A673 (cell line): ENCODE results near the gene TGFB1I1.
A peak's percentile ranks its signal among the peaks of the same experiment; 100 is the strongest.

Experiments used
- EZH2 ChIP-seq: fragments of 200-600 bp; sonication (generic); IDR thresholded peaks from 2 replicates; pipeline ENCODE4 v1.6.1; 2017; ENCODE audit warnings: borderline replicate concordance, low read depth, mild to moderate bottlenecking, mixed read lengths, antibody characterized with exemption, low read length; ENCODE audit not compliant: poor library complexity, severe bottlenecking
- TF ChIP-seq, protein P1 (sequence below): fragments of 300-800, 200-600 bp; sonication (generic); conservative IDR thresholded peaks from 2 replicates; pipeline ENCODE4 v1.5.1; 2017; ENCODE audit warnings: low read depth, mild to moderate bottlenecking, antibody characterized with exemption, low read length, moderate library complexity, mixed read lengths

DNA sequence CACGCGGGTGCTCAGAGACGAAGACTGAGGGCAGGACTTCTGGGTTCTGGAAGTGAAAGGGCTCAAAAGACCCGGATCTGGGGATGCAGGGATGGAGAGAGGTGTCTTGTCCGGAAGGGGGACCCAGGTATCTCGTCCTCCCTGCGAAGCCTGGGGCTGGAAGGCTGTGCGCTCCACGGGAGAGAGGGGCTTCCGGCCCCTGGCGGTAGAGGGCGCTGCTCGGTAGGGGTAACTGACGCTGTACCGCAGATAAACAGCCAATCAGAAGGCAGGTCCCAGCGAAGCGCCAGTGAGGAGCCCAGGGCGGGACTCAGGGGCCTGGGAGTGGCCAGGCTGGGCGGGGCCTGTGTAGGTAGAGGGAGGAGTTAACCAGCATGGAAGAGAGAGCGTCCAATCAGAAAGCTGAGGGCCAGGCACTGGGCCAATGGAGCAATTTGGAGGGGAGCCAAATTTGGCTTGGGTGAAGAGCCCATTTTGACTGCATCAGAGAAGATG, 804 bp downstream of the TGFB1I1 start:
- TF ChIP-seq, protein P1, sequence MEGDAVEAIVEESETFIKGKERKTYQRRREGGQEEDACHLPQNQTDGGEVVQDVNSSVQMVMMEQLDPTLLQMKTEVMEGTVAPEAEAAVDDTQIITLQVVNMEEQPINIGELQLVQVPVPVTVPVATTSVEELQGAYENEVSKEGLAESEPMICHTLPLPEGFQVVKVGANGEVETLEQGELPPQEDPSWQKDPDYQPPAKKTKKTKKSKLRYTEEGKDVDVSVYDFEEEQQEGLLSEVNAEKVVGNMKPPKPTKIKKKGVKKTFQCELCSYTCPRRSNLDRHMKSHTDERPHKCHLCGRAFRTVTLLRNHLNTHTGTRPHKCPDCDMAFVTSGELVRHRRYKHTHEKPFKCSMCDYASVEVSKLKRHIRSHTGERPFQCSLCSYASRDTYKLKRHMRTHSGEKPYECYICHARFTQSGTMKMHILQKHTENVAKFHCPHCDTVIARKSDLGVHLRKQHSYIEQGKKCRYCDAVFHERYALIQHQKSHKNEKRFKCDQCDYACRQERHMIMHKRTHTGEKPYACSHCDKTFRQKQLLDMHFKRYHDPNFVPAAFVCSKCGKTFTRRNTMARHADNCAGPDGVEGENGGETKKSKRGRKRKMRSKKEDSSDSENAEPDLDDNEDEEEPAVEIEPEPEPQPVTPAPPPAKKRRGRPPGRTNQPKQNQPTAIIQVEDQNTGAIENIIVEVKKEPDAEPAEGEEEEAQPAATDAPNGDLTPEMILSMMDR = peak; percentile 75
- TF ChIP-seq EZH2 = no peak
